Heart left ventricle (tissue), 13 donors: ENCODE measurements around the gene OR6X1.

ENCODE experiments used
- CTCF ChIP-seq, 12 donors: fragments of 200-600 bp; sonication (generic) in 4 of 12; IDR thresholded peaks; one replicate each; pipeline versions ENCODE4 v1.5.0 to v1.8.0; 2018 to 2022; ENCODE audit warnings: antibody characterized with exemption in 12 of 12, mild to moderate bottlenecking in 5 of 12
- POLR2A ChIP-seq, 2 donors: fragments of 450-650 bp; IDR thresholded peaks; one replicate each; pipeline ENCODE4 v1.6.1; 2017; ENCODE audit warnings: antibody characterized with exemption in 2 of 2, mild to moderate bottlenecking in 2 of 2, moderate library complexity in 2 of 2
- donor health status: ischemic (EF 13 %, LVEDD 7.1; RV severe dilation, severe dysfunction).
- donor health status: DM: no; HTN: yes; CAD: no.
- donor health status: DM: no; HTN: no; CAD: no.
- donor health status: ischemic (EF 25% LVEDD 6.9; RV normal size, moderate dysfunction).
- donor health status: ischemic (EF 25% LVEDD 5.7; RV mildly dilated, moderate dysfunction).
- donor health status: ischemic (EF 35%, LVEDD 5.7; RV mildly dilated, moderate dysfunction).
- donor health status: nonischemic (EF 11% LVEDD 7.7; RV severe dilation, severe dysfunction).
- donor health status: DM: yes; HTN: yes; CAD: no.
- donor health status: PGD.
- donor health status: ischemic (EF 29% LVEDD 5.4; RV normal size, mild dysfunction).
- donor health status: nonischemic (EF 23%, LVEDD 6.1; RV moderate dilation, normal function).

GRCh38 chr11:123778511-123778910 lies 24.2 kb upstream of the OR6X1 start:
- TF ChIP-seq POLR2A (IDR thresholded peaks at IDR 0.05) = no peak
- no peak for TF ChIP-seq CTCF (IDR thresholded peaks at IDR 0.05)
